ENCODE data around the gene RFX8.

The RFX8 gene

DNA sequence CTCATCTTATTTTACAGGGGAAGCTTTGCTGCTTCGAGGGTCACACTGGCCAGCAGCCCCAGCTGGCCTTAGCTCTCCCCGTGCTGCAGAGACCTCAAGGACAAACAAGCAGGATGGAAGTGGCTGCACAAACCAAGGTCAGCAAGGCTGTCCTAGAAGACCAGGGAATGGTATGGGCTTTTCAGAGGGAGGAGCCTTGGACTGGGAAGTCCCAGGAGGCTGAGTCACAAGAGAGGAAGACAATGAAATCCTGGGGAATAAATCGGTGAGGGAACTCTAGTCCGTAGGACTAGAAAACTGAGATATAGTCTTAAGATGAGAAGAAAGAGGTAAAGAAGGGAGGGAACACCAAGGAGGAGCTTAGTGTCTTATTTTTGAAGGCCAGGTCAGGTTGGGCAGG, 103.3 kb downstream of the RFX8 start:
- H3K4me3 ChIP-seq (ENCODE audit: low read depth, low read length), result no peak overlapping the region
- no peaks in the 10 kb centered on the region for H3K36me3 ChIP-seq
- no peak for TF ChIP-seq CTCF (IDR thresholded peaks at IDR 0.05; ENCODE audit: low read depth, low read length)
- DNase-seq, result no peak
- peaks cover 21% of the 10 kb centered on the region for H3K9me3 ChIP-seq (ENCODE audit: severe bottlenecking)
- no peaks in the 10 kb centered on the region for H3K27me3 ChIP-seq (ENCODE audit: insufficient read depth, low read depth, severe bottlenecking)
- H3K27ac ChIP-seq, result no peak overlapping the region

- TF ChIP-seq CTCF (IDR thresholded peaks at IDR 0.05; ENCODE audit: low read depth, low read length), result no peak
- Histone ChIP-seq H3K9me3 (ENCODE audit: severe bottlenecking) (peaks cover 21% of the 10 kb centered on the region), H3K4me3 (ENCODE audit: low read depth, low read length) (no peak overlapping the region), H3K36me3 (no peaks in the 10 kb centered on the region), H3K27me3 (ENCODE audit: insufficient read depth, low read depth, severe bottlenecking) (no peaks in the 10 kb centered on the region), H3K27ac (no peak overlapping the region)
- DNase-seq, result no peak
These were observed 105.8 kb downstream of the RFX8 start for GRCh38 chr2:101369100-101369499.

DNA sequence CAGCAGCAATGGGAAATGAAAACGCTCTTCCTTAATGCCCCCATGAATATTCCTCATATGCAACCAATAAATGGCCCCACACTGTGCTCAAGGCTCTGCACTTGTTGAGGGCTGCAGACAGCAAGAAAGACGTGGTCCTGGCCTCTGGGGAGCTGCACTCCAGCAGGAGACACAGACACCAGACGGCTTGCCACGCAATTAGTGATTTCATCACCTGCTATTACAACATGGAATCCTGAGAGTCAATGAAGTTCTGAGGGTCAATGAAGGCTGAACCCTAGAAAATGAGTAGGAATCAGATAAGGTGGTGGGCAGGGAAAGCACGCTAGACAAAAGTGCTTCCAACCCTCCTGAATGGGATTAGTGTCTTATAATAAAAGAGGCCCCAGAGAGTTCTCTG, 106.5 kb downstream of the RFX8 start:
- Histone ChIP-seq H3K36me3 (no peaks in the 10 kb centered on the region), H3K4me3 (ENCODE audit: low read depth, low read length) (no peak overlapping the region), H3K9me3 (ENCODE audit: severe bottlenecking) (peaks cover 21% of the 10 kb centered on the region), H3K27me3 (ENCODE audit: insufficient read depth, low read depth, severe bottlenecking) (no peaks in the 10 kb centered on the region), H3K27ac (no peak overlapping the region)
- TF ChIP-seq CTCF (IDR thresholded peaks at IDR 0.05; ENCODE audit: low read depth, low read length), result no peak
- no peak for DNase-seq

DNA sequence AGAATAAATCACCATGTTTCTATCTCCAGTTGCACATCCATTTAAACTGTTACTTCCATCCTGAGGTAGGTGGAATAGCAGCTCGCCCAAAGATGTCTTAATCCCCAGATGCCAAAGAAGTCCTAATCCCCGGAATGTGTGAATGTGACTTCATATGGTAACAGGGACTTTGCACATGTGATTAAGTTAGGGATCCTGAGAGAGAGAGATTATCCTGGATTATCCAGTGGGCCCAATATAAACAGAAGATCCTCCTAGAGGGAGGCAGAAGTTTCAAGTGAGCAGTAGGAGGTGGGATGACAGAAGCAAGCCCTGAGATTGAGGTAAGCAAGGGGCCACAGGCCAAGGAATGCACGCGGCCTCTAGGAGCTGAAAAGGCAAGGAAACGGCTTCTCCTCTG, 107.4 kb downstream of the RFX8 start:
- Histone ChIP-seq H3K27ac (no peak overlapping the region), H3K36me3 (no peaks in the 10 kb centered on the region), H3K27me3 (ENCODE audit: insufficient read depth, low read depth, severe bottlenecking) (no peaks in the 10 kb centered on the region), H3K9me3 (ENCODE audit: severe bottlenecking) (peaks cover 21% of the 10 kb centered on the region), H3K4me3 (ENCODE audit: low read depth, low read length) (no peak overlapping the region)
- TF ChIP-seq CTCF (IDR thresholded peaks at IDR 0.05; ENCODE audit: low read depth, low read length), result no peak
- peak; percentile 54 for DNase-seq

- peaks cover 21% of the 10 kb centered on the region for H3K9me3 ChIP-seq (ENCODE audit: severe bottlenecking)
- no peak overlapping the region for H3K4me3 ChIP-seq (ENCODE audit: low read depth, low read length)
- no peak overlapping the region for H3K27ac ChIP-seq
- no peak for DNase-seq
- no peak for TF ChIP-seq CTCF (IDR thresholded peaks at IDR 0.05; ENCODE audit: low read depth, low read length)
- H3K27me3 ChIP-seq (ENCODE audit: insufficient read depth, low read depth, severe bottlenecking), result no peaks in the 10 kb centered on the region
- H3K36me3 ChIP-seq, result no peaks in the 10 kb centered on the region
These were observed 110.0 kb downstream of the RFX8 start for GRCh38 chr2:101364878-101365277.

DNA sequence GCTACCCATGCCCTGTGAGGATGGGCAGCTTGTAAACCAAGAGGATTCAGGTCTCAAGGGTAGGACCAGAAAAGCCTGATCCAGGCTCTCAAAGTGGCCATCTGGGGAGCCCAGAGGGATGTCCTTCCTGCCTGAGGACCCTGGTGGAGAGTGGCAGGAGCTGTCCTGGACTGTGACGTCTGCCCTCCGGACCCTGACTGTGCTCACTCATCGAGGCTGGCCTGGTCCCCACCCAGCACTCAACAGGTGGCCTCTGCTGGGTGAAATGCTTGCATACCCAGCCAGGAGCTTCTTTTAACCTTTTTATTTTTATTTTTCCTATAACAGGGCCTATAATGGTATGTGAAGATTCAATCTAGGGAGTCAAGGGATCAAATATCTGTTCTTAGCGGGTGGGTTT, 112.1 kb downstream of the RFX8 start:
- Histone ChIP-seq H3K36me3 (no peaks in the 10 kb centered on the region), H3K4me3 (ENCODE audit: low read depth, low read length) (no peak overlapping the region), H3K27me3 (ENCODE audit: insufficient read depth, low read depth, severe bottlenecking) (no peaks in the 10 kb centered on the region), H3K9me3 (ENCODE audit: severe bottlenecking) (peaks cover 3% of the 10 kb centered on the region), H3K27ac (no peak overlapping the region)
- no peak for DNase-seq
- no peak for TF ChIP-seq CTCF (IDR thresholded peaks at IDR 0.05; ENCODE audit: low read depth, low read length)

Data from WERI-Rb-1 (cell line).